ENCODE measurements around the gene GM2A.

DNA sequence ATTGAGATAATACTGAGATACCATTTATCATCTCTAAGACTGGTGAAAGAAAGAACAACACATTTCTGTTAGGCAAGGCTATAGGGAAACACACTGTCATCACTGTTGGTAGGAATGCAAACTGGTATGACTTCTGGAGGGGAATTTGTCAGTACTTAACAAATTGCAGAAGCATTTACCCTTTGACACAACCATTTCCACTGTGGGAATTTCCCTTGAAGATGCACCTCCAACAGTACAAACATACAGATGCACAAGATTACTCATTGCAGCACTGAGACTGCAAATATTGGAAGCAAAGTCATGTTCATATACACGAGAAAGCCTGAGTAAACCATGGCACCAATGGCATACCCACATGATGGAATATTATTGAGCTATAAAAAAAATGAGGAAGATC, 17.6 kb downstream of the GM2A start:
- TF ChIP-seq, protein P1, sequence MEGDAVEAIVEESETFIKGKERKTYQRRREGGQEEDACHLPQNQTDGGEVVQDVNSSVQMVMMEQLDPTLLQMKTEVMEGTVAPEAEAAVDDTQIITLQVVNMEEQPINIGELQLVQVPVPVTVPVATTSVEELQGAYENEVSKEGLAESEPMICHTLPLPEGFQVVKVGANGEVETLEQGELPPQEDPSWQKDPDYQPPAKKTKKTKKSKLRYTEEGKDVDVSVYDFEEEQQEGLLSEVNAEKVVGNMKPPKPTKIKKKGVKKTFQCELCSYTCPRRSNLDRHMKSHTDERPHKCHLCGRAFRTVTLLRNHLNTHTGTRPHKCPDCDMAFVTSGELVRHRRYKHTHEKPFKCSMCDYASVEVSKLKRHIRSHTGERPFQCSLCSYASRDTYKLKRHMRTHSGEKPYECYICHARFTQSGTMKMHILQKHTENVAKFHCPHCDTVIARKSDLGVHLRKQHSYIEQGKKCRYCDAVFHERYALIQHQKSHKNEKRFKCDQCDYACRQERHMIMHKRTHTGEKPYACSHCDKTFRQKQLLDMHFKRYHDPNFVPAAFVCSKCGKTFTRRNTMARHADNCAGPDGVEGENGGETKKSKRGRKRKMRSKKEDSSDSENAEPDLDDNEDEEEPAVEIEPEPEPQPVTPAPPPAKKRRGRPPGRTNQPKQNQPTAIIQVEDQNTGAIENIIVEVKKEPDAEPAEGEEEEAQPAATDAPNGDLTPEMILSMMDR (conservative IDR thresholded peaks at IDR 0.05; ENCODE audit: low read depth, low read length) = no peak
- no peak for TF ChIP-seq EZH2 (IDR thresholded peaks at IDR 0.05; ENCODE audit: low read length, unreplicated experiment)
